Endothelial cell of umbilical vein (primary cell): ENCODE measurements around the gene UGT8. TPM values are rescaled to one million over a fixed set of nuclear protein-coding genes. Genes with fewer than 3 reads are reported as not detected.

Experiments
- BruUV-seq: library from RNA; stranded (reverse); fragments of 400-500 nt; replicated peaks from 2 replicates; lab custom pipeline; 2021; lab: Mats Ljungman, UMichigan
- CTCF ChIA-PET: fragments of 300-600, 350-600 bp; sonication (Branson Sonifier 250); formaldehyde crosslinking; loops from one replicate; lab custom pipeline; 2021; ENCODE audit warnings: antibody characterized with exemption, inconsistent platforms; lab: Charles Lee
- POLR2A ChIA-PET: fragments of 300-600, 350-600 bp; sonication (Branson Sonifier 250); formaldehyde crosslinking; loops from one replicate; lab custom pipeline; 2021; ENCODE audit warnings: antibody characterized with exemption, inconsistent platforms; lab: Charles Lee
- DNase-seq: peaks from one replicate; pipeline ENCODE4 v3.0.0-alpha.2; 2011; ENCODE audit warnings: low read depth, low spot score
- FAIRE-seq: peaks from 2 replicates; lab custom pipeline; 2011; peaks lifted over from hg19 to GRCh38; lab: Jason Lieb, UNC
- H2AFZ ChIP-seq: 2 replicates; pipeline ENCODE4 v1.6.0; 2012; ENCODE audit warnings: low read depth, low read length, control low read depth, inconsistent platforms
- H3K27ac ChIP-seq: 2 replicates; pipeline ENCODE4 v1.5.1; 2011; ENCODE audit warnings: low read depth, mild to moderate bottlenecking, control low read depth, low read length, moderate library complexity; ENCODE audit not compliant: insufficient read depth
- H3K27me3 ChIP-seq, 2 experiments: 2 replicates each; pipeline versions ENCODE4 v1.6.0 to v1.6.1; 2011; ENCODE audit warnings: low read length in 2 of 2, mixed read lengths in 1 of 2; ENCODE audit not compliant: control insufficient read depth in 2 of 2, insufficient read depth in 2 of 2
- H3K36me3 ChIP-seq, 2 experiments: 2 replicates in 1 of 2; 3 replicates in 1 of 2; pipeline ENCODE4 v1.5.1; 2011; ENCODE audit warnings: low read length in 2 of 2, mild to moderate bottlenecking in 1 of 2, moderate library complexity in 1 of 2; ENCODE audit not compliant: control insufficient read depth in 2 of 2, insufficient read depth in 2 of 2; ENCODE audit errors: extremely low read depth in 1 of 2
- H3K4me1 ChIP-seq: 3 replicates; pipeline ENCODE4 v1.5.1; 2011; ENCODE audit warnings: mild to moderate bottlenecking, low read length; ENCODE audit not compliant: control insufficient read depth, insufficient read depth; ENCODE audit errors: extremely low read depth
- H3K4me2 ChIP-seq: 2 replicates; pipeline ENCODE4 v1.6.1; 2011; ENCODE audit warnings: low read length, control low read depth, mixed read lengths; ENCODE audit not compliant: insufficient read depth
- H3K4me3 ChIP-seq, 3 experiments: fragments of 200-600 bp in 1 of 3; sonication (generic), shearing (Covaris generic) in 1 of 3; replicated peaks in 1 of 3; 2 replicates each; pipeline ENCODE4 v1.5.1; 2011 to 2016; ENCODE audit warnings: control low read depth in 3 of 3, low read length in 3 of 3, mild to moderate bottlenecking in 2 of 3, inconsistent platforms in 1 of 3, low read depth in 1 of 3, moderate library complexity in 1 of 3; ENCODE audit not compliant: insufficient read depth in 1 of 3
- H3K79me2 ChIP-seq: 2 replicates; pipeline ENCODE4 v1.6.0; 2012; ENCODE audit warnings: low read length, inconsistent platforms; ENCODE audit not compliant: control insufficient read depth, insufficient read depth
- H3K9ac ChIP-seq: replicated peaks from 2 replicates; pipeline ENCODE3; 2011; ENCODE audit warnings: low read length, control low read depth; ENCODE audit not compliant: insufficient read depth; ENCODE audit errors: extremely low read depth
- H3K9me1 ChIP-seq: replicated peaks from 3 replicates; pipeline ENCODE4 v1.6.0; 2011; ENCODE audit warnings: mild to moderate bottlenecking, low read length; ENCODE audit not compliant: control insufficient read depth, insufficient read depth; ENCODE audit errors: extremely low read depth
- H3K9me3 ChIP-seq: replicated peaks from 2 replicates; pipeline ENCODE4 v1.5.1; 2012; ENCODE audit warnings: low read length, inconsistent platforms; ENCODE audit not compliant: control insufficient read depth, insufficient read depth
- H4K20me1 ChIP-seq: replicated peaks from 2 replicates; pipeline ENCODE3; 2011; ENCODE audit warnings: mild to moderate bottlenecking, low read length; ENCODE audit not compliant: control insufficient read depth, insufficient read depth; ENCODE audit errors: extremely low read depth
- EZH2 ChIP-seq: IDR thresholded peaks from 2 replicates; pipeline ENCODE4 v1.6.1; 2012; ENCODE audit warnings: borderline replicate concordance, low read depth, mild to moderate bottlenecking, moderate library complexity, low read length, inconsistent platforms; ENCODE audit not compliant: severe bottlenecking
- FOS ChIP-seq: IDR thresholded peaks from 2 replicates; pipeline ENCODE4 v1.6.1; 2011; ENCODE audit warnings: mild to moderate bottlenecking, low read length, moderate library complexity, borderline replicate concordance; ENCODE audit not compliant: insufficient read depth
- GATA2 ChIP-seq: IDR thresholded peaks from 2 replicates; pipeline ENCODE4 v1.7.0; 2011; ENCODE audit warnings: low read depth, mild to moderate bottlenecking, moderate library complexity, mixed read lengths, low read length; ENCODE audit not compliant: insufficient read length, insufficient read depth
- JUN ChIP-seq: IDR thresholded peaks from 2 replicates; pipeline ENCODE4 v1.6.1; 2011; ENCODE audit warnings: borderline replicate concordance, low read depth; ENCODE audit not compliant: insufficient read length, insufficient read depth
- MYC ChIP-seq: IDR thresholded peaks from one replicate; pipeline ENCODE4 v1.6.1; 2011; ENCODE audit warnings: mild to moderate bottlenecking, low read depth, low read length
- POLR2A ChIP-seq: IDR thresholded peaks from 2 replicates; pipeline ENCODE4 v1.6.1; 2012; ENCODE audit warnings: low read depth, mild to moderate bottlenecking, control low read depth, low read length
- POLR2AphosphoS5 ChIP-seq: IDR thresholded peaks from 2 replicates; pipeline ENCODE4 v1.6.1; 2012; ENCODE audit warnings: low read depth, mild to moderate bottlenecking, control low read depth, low read length, moderate library complexity; ENCODE audit not compliant: insufficient read depth
- dilution Hi-C: fragments of 300-500 bp; cut with MboI; formaldehyde crosslinking; loops from one replicate; pipeline ENCODE4 v1.15.0; 2019; ENCODE audit warnings: low sequenced_read_pairs; ENCODE audit not compliant: extremely low pct_ligation_motif_present
- intact Hi-C: fragments of 100-400 bp; cut with micrococcal nuclease; formaldehyde crosslinking; loops from one replicate; pipeline ENCODE4 v1.10.0; 2022
- polyA plus RNA-seq, 4 experiments: library from polyadenylated mRNA; depleted of rRNA in 3 of 4; stranded (reverse) in 3 of 4; unstranded in 1 of 4; fragments of >200 nt; gene quantifications; 2 replicates each; pipeline versions ENCODE4 v1.2.1 to v1.2.3, GENCODE V29; 2011 to 2012; ENCODE audit warnings: missing spikeins in 1 of 4
- total RNA-seq: library from RNA; stranded (reverse); gene quantifications from 2 replicates; pipeline ENCODE4 v1.2.3, GENCODE V29; 2021
- TF ChIP-seq, protein P1 (sequence below), 2 donors: IDR thresholded peaks; 1 replicate in 1 of 2; 2 replicates in 1 of 2; pipeline ENCODE4 v1.5.1; 2011; ENCODE audit warnings: low read length in 2 of 2, mild to moderate bottlenecking in 2 of 2, moderate library complexity in 2 of 2, control low read depth in 1 of 2, inconsistent platforms in 1 of 2, low read depth in 1 of 2; ENCODE audit not compliant: insufficient read depth in 1 of 2; ENCODE audit errors: extremely low read depth in 1 of 2
- TF ChIP-seq, protein P2 (sequence below): IDR thresholded peaks from 2 replicates; pipeline ENCODE4 v1.6.1; 2011; ENCODE audit not compliant: insufficient read depth, insufficient read length

The UGT8 gene
- total and polyA plus RNA-seq, 2 donors (not counting 3 experiments of a cell fraction or from before 2014, with no cell fraction given): 0.11 TPM; not detected in 1

GRCh38 chr4:114549638-114550037, 49.0 kb upstream of the UGT8 start:
- CTCF ChIA-PET: no interaction called here
- dilution Hi-C loops (no loop called here), intact Hi-C loops (no loop called here)
- H3K79me2 ChIP-seq: no peaks in the 10 kb centered on the region
- no peaks in the 10 kb centered on the region for H3K36me3 ChIP-seq
- H3K4me3 ChIP-seq: no peak overlapping the region
- FAIRE-seq: no peak
- H3K9me1 ChIP-seq: no peaks in the 10 kb centered on the region
- H2AFZ ChIP-seq: no peak overlapping the region
- no peaks in the 10 kb centered on the region for H4K20me1 ChIP-seq
- POLR2A ChIA-PET: no interaction called here
- no peaks in the 10 kb centered on the region for H3K9me3 ChIP-seq
- H3K9ac ChIP-seq: no peak overlapping the region
- no peaks in the 10 kb centered on the region for H3K4me1 ChIP-seq
- no peak overlapping the region for H3K27ac ChIP-seq
- no peaks in the 10 kb centered on the region for H3K27me3 ChIP-seq
- DNase-seq: no peak
- no peak for TF ChIP-seq POLR2A
- TF ChIP-seq, protein P1, sequence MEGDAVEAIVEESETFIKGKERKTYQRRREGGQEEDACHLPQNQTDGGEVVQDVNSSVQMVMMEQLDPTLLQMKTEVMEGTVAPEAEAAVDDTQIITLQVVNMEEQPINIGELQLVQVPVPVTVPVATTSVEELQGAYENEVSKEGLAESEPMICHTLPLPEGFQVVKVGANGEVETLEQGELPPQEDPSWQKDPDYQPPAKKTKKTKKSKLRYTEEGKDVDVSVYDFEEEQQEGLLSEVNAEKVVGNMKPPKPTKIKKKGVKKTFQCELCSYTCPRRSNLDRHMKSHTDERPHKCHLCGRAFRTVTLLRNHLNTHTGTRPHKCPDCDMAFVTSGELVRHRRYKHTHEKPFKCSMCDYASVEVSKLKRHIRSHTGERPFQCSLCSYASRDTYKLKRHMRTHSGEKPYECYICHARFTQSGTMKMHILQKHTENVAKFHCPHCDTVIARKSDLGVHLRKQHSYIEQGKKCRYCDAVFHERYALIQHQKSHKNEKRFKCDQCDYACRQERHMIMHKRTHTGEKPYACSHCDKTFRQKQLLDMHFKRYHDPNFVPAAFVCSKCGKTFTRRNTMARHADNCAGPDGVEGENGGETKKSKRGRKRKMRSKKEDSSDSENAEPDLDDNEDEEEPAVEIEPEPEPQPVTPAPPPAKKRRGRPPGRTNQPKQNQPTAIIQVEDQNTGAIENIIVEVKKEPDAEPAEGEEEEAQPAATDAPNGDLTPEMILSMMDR (IDR thresholded peaks at IDR 0.05; ENCODE audit: extremely low read depth in 1 of 2, insufficient read depth in 1 of 2, low read depth in 1 of 2, low read length in 2 of 2): no peak
- TF ChIP-seq JUN: no peak
- TF ChIP-seq POLR2AphosphoS5: no peak
- TF ChIP-seq EZH2: no peak
- TF ChIP-seq GATA2: no peak
- no peak for TF ChIP-seq MYC
- TF ChIP-seq FOS: no peak
- TF ChIP-seq, protein P2, sequence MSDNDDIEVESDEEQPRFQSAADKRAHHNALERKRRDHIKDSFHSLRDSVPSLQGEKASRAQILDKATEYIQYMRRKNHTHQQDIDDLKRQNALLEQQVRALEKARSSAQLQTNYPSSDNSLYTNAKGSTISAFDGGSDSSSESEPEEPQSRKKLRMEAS: no peak
- H3K4me2 ChIP-seq: no peak overlapping the region
- BruUV-seq: no TSS peak
